ENCODE data around the gene RASGRF1. TPM values are rescaled to one million over a fixed set of nuclear protein-coding genes. Genes with fewer than 3 reads are reported as not detected.

Gene RASGRF1
- total and polyA plus RNA-seq, 11 donors: 0.12 to 0.40 (median 0.25) TPM; not detected in 8

- TF ChIP-seq POLR2A (IDR thresholded peaks at IDR 0.05): no peak
- no peak for TF ChIP-seq CTCF (IDR thresholded peaks at IDR 0.05)
- H3K27me3 ChIP-seq: peaks cover 0 to 3% (median 0%) of the 10 kb centered on the region in 9 donors
- H3K36me3 ChIP-seq: no peaks in the 10 kb centered on the region
- no peak overlapping the region for H3K27ac ChIP-seq
- DNase-seq: no peak
- 90 to 98% (median 93%) methylated on average over 4 to 5 of the region's 5 CpGs for WGBS, 4 donors
- H3K9me3 ChIP-seq: no peaks in the 10 kb centered on the region
- intact Hi-C loops (cut with DNase I): no loop called here
- no peak for ATAC-seq
- H3K4me3 ChIP-seq: no peak overlapping the region
- H3K4me1 ChIP-seq: no peaks in the 10 kb centered on the region
Observed at GRCh38 chr15:79078003-79078402, 12.6 kb downstream of the RASGRF1 start.

DNA sequence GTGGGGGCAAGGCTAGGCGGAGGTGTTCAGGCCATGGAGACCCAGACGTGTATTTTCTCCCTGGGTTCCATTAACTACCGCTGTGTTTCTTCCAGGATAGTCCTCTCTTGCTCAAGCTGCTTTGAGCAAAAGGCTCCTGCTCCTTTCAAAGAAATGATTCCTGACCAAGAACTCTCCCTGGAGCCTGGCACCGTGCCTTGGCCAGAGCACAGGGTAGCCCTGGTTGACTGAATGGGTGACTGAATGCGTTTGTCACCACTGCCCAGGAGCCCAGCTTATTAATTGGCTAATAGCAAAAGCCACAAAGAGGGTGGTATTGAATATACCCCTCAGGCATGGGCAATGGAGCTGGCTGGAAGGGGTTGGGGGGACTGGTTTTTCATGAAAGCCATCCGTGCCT is 13.9 kb downstream of the RASGRF1 start:
- WGBS, 4 donors: 81 to 86% (median 84%) methylated on average over 6 of the region's 6 CpGs
- no peak for TF ChIP-seq CTCF (IDR thresholded peaks at IDR 0.05)
- TF ChIP-seq POLR2A (IDR thresholded peaks at IDR 0.05): no peak
- DNase-seq (no peak), ATAC-seq (no peak)
- H3K4me3 ChIP-seq: no peak overlapping the region
- no peaks in the 10 kb centered on the region for H3K4me1 ChIP-seq
- no peak overlapping the region for H3K27ac ChIP-seq
- H3K9me3 ChIP-seq: no peaks in the 10 kb centered on the region
- intact Hi-C loops (cut with DNase I): no loop called here
- peaks cover 0 to 5% (median 0%) of the 10 kb centered on the region in 9 donors for H3K27me3 ChIP-seq
- H3K36me3 ChIP-seq: no peaks in the 10 kb centered on the region

DNA sequence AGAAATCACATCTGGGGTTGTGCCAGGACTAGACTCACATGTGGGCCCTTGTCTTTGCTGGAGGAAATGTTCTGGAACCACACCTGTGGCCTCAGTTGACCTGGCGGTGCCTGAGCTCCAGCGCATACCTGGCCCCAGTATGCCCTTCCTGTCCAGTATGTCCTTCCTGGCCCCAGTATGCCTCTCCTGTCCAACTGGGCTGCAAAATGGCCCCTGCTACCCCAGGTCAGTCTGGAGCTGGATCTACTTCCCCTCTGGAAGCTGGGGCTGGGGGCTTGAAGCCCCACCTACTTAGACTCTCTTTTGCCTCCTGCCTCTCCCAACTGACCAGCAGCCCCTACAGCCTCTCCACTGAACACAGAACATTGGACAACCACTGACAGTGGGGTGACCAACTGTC is 15.3 kb downstream of the RASGRF1 start:
- TF ChIP-seq POLR2A (IDR thresholded peaks at IDR 0.05) (no peak), CTCF (IDR thresholded peaks at IDR 0.05) (no peak)
- no peak for DNase-seq
- no peak for ATAC-seq
- Histone ChIP-seq H3K4me1 (no peaks in the 10 kb centered on the region), H3K4me3 (no peak overlapping the region), H3K27me3 (peaks cover 0 to 5% (median 0%) of the 10 kb centered on the region in 9 donors), H3K27ac (no peak overlapping the region), H3K9me3 (no peaks in the 10 kb centered on the region), H3K36me3 (no peaks in the 10 kb centered on the region)
- 36 to 88% (median 53%) methylated on average over 2 of the region's 2 CpGs; no CpG with 5 or more reads in 1 of the 4 donors for WGBS, 4 donors
- intact Hi-C loops (cut with DNase I): no loop called here

- Histone ChIP-seq H3K9me3 (no peaks in the 10 kb centered on the region), H3K27ac (no peak overlapping the region), H3K36me3 (no peaks in the 10 kb centered on the region), H3K4me1 (no peaks in the 10 kb centered on the region), H3K27me3 (peaks cover 0 to 5% (median 0%) of the 10 kb centered on the region in 9 donors), H3K4me3 (no peak overlapping the region)
- intact Hi-C loops (cut with DNase I): no loop called here
- ATAC-seq: no peak
- DNase-seq: no peak
- TF ChIP-seq POLR2A (IDR thresholded peaks at IDR 0.05) (no peak), CTCF (IDR thresholded peaks at IDR 0.05) (no peak)
- WGBS, 4 donors: 81 to 87% (median 82%) methylated on average over 9 of the region's 9 CpGs
Observed at GRCh38 chr15:79073336-79073735, 17.2 kb downstream of the RASGRF1 start.
